ENCODE measurements around the gene ST3GAL5.
A peak's percentile ranks its signal among the peaks of the same experiment; 100 is the strongest.
"Not testable (repeated sequence)": the region's sequence is repeated elsewhere in the genome, so short reads cannot be mapped to it uniquely, and the experiment has no call there.

ST3GAL5 gene

GRCh38 chr2:85893428-85894258, 4.9 kb upstream of the ST3GAL5 start:
- DNase-seq = no peak

- no peak for DNase-seq
These were observed 3.6 kb upstream of the ST3GAL5 start for GRCh38 chr2:85892216-85892944.

DNA sequence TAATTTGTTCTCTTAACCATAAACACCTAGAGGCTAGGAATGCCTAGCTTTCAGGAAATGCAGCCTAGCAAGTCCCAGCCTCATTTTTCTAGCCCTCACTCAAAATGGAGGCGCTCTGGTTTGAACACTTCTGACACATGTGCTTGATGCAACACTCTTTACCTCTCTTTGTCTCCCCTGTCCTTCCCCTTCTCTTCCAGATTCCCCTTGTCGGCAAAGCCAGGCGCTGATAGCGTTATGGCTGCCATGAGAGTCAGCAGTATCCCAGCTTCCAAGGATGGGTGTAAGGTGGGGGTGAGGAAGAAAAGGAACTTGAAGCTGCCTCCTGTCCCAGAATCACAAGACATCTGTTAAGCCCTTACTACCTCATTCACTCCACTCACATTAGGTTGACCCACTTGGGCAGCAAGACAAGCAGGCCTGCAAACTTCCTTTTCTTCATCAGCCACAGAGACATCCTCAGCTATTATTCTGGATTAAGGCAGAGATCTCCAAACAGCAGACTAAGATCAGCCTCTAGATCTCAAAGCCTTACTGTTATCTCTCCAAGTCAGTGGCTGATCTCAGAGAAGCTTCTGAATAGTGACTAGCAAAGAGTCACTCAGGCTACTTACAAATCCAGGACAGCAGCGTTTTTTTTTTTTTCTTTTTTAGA, 1.9 kb upstream of the ST3GAL5 start:
- DNase-seq = no peak

DNA sequence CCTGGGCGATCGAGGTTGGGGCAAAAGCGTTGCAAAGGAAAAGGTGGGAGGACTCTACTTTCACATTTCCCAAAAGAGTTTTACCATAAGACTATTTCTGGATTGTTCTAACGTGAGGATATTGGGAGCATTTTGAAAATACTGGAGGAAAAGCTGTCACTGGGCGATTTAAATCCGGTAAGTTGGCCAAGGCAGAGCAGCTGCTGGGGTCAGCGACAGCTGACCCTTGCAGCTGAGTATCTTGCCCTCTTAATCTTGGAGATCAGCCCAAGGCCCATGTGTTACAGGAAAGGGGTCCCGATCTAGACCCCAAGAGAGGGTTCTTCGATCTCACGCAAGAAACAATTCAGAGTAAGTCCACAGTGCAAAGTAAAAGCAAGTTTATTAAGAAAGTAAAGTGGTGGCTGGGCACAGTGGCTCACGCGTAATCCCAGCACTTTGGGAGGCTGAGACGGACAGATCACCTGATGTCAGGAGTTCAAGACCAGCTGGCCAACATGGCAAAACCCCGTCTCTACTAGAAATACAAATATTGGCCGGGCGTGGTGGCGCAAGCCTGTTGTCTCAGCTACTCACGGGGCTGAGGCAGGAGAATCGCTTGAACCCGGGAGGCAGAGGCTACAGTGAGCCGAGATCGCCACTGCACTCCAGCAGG, 964 bp upstream of the ST3GAL5 start:
- DNase-seq = no peak

GRCh38 chr2:85888020-85888683, 638 bp downstream of the ST3GAL5 start:
- DNase-seq = peak in 3 of 5 experiments; percentile 4 to 63 (median 12)

GRCh38 chr2:85887566-85888019, 1.2 kb downstream of the ST3GAL5 start:
- DNase-seq = peak in 4 of 5 experiments; percentile 21 to 69 (median 30)

- DNase-seq = peak in 2 of 5 experiments; percentile 16 to 47
These were observed 2.2 kb downstream of the ST3GAL5 start for GRCh38 chr2:85886590-85886989.

GRCh38 chr2:85886141-85886540, 2.6 kb downstream of the ST3GAL5 start:
- DNase-seq = no peak

DNA sequence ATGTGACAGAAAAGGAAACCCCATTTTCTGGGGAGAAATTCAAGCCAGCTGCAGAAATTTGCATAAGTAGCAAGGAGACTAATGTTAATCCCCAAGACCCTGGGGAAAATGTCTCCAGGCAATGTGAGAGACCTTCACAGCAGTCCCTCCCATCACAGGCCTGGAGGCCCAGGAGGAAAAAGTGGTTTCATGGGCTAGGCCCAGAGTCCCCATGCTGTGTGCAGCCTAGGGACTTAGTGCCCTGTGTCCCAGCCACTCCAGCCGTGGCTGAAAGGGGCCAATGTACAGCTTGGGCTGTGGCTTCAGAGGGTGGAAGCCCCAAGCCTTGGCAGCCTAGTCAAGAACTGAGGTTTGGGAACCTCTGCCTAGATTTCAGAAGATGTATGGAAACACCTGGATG, 7.0 kb downstream of the ST3GAL5 start:
- not testable (repeated sequence) for DNase-seq

GRCh38 chr2:85880716-85881328, 8.0 kb downstream of the ST3GAL5 start:
- not testable (repeated sequence) for DNase-seq

DNA sequence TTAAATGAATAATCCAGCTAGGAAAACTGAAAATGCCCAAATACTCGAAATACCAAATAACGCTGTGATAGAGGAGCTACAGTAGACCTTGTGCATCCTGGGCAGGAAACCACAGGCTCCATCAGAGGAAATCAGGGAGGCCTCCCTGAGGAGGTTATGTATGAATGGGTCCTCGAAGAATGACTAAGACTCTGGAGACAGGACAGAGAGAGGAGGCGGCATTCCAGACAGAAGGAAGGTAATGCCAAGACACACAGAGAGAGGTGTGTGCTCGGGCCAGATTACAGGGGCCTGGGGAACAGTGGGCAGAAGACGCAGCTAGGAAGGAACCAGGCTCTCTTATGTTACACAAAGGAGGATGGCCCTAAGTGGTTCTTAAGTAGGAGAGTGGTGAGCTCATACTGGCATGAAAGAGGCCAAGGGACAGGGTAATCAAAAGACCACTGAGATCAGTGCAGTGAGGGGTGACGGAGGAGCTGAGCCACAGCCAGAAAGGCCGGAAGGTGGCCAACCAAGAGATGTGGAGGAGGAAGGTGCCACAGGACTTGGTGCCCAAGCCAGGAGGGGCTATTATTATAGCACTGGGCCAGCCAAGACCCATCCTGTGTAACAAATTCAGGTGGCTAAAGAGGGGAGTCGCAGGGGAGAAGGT, 9.9 kb downstream of the ST3GAL5 start:
- no peak for DNase-seq

- no peak for DNase-seq
These were observed 13.3 kb downstream of the ST3GAL5 start for GRCh38 chr2:85875350-85876050.

DNA sequence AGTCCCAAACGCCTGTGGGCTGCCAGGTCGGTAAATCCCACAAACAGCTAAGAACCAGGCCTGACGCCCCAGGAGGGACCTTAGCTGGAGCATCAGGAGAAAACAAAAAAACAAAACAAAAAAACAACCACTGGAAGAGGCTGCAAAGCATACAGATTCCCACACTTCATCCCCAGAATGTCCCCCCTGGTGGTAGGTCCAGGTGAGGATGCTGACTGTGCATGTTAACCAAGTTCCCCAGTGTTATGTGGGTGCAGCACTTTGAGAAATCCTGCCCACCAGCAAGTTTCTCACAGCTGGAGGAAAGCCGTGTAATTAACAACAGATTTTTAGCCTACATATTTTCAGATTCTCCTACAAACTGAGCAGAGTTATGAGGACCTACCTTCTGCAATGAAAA, 15.1 kb downstream of the ST3GAL5 start:
- DNase-seq = no peak

GRCh38 chr2:85872536-85873161, 16.1 kb downstream of the ST3GAL5 start:
- no peak for DNase-seq

DNA sequence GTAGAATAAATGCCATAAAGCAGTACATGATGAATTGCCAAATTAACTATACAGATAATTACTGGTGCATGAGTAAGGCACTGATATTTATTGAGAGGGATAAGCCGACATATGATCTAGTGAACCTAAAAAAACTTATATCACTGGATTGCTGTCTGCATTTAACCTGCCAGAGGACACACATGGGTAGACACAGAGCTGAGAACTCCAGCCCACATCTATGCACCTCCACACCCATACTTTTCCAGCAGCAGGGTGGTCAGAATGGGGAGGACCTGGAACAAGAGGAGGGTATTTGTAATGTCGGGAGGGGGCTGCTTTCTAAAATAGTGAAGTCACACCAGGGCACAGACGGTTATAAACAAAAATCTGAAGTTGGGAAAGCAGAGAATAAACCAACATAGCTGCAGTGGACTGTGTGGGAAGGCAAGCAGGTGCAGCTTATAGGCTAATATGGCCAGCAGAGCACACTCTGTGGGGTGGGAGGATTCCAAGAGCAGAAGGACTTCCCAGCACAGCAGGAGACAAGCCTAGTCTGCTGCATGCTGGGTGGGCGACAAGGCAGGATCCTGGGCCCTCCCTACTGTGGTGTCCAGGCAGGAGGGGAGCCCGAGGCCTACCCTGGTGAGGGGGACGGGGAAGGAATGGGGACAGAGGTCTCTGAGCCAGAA, 17.2 kb downstream of the ST3GAL5 start:
- no peak for DNase-seq

- no peak for DNase-seq
These were observed 20.0 kb downstream of the ST3GAL5 start for GRCh38 chr2:85868822-85869221.

DNA sequence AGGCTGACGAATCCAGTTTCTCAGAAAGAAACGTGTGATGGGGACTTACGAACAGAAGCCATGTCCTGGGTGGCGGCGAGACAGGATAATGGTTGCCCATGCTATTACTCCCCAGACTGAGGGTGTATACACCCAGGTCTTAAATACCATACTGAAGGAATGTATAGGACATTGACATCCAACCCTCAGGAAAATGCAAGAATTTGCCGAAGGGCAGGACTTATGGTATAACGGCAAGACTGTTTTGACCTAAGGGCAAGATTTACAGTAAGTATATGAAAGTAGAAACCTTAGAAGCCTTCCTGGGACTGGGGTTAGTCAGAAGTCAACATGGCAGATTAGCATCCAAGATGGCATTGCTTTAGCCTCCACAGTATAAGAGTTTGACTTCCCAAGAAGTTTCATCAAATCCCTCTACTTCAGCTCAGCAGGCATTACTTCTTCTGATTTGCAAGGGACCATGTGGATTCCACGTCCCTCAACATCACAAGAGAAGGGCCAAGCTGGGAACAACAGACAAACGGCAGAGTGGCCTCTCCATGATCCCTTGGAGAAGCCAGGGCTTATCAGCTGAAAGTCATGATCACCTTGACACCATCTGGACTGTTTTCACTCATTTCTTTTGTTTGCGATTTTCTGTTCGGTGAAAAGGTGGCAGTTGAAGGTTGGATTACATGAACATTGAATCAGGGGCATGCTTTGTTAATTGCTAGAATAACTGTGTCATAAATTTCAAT, 21.1 kb downstream of the ST3GAL5 start:
- no peak for DNase-seq

DNA sequence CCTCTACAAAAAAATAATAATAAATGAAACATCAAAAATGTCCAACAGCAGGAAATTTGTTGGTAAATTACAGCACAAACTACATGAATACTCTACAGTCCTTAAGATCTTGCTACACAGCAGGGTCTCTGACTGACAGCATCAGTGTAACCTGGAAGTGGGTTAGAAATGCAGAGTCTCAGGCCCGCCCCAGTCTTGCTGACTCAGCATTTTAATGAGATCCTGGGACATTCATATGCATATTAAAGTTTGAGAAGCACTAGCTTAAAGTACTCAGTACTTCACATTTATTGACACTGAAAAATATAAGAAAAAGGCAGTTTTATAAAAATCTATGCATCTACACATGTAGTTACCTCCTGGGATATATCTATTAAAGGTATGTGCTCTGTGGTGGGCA, 21.7 kb downstream of the ST3GAL5 start:
- DNase-seq = no peak

- no peak for DNase-seq
These were observed 22.6 kb downstream of the ST3GAL5 start for GRCh38 chr2:85866165-85866659.
